ENCODE data around the gene MAGI2.

Gene MAGI2

DNA sequence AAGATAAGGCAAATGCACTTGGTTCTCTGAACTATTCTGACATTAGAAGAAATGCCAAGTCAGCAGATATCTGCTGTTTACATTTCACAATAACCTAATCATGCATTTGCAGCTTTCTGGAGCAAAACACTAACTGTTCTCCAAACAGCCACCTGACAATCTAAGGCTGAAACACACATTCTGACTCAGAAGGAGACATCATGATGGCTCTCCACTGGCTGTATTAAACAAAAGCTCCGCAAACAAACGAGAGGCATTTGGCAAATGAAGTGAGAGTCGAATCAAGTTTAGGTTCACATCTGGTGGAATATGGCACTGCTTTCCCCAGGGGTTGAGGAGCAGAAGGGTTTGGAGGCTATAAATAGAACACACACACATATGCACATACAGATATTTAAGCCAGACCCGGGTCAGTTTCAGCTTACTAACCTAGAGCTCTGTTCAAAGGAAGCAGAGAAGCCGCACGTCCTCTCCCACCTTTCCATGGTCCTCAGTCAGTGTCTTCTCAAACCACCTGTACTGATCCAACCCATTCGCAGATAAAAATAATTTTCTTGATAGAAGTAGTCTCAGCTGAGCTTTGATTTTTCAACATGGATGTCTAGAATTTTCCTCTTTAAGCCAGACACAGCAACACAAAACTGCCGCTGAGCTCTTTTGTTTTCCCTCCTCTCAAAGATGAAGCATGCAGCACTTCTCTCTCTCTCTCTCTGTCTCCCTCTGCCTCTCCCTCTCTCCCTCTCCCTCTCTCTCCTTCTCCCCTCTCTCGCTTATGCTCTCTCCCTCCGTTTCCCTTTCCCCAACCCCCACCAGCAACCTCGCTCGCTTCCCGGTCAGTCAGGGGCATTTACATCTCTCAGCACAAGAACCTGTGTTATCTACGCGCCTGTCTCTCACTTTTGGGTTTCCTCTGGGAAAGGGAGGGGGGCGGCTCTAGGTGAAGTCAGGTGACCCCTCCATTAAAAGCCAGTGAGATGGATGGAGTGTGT, 682.8 kb downstream of the MAGI2 start:
- DNase-seq = peak; percentile 0

DNA sequence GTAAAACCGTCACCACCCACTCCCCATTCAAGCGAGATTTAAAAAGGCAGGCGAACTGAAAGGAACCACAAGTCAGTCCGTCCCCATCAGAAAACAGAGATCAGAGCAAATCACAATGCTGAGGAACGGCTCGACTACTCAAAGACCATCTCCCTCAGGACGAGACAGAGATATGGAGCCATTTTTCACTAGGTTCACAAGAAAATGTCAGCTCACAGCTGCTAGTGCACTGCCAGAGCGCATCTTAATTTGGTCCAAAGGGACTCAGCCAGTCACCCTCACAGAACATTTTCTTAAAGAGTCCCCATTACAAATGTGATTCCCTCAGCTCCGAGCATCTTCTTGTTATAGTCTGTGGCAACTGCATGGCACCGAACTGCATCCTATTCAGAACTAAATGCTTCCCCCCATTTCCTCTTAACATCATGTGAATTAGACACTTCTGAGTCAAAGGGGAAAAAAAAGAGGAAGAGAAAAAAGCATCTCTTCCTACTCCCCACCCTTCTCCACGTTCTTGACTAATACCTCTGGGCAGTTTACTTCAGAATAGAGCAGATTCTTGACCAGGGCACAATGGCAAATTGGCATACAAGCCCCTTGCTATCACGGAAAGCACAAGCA, 683.9 kb downstream of the MAGI2 start:
- peak; percentile 15 for DNase-seq

DNA sequence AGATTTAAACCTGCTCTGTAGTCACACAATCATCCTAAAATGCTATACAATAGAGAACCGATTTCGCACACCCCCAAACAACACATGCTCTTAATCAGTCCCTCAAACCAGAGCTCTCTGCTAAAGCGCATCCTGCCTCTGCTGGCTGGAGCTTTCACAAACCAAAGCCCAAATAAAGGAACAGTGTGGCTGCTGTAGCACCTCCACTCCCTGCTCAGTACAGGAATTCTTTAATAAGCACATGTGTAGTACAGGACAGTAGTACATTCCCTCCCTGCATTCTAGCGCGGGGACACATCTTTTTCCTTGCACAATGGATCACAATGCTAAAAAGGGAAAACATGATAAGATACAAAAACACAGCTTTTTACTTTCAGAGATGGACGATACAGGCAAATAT, 684.6 kb downstream of the MAGI2 start:
- DNase-seq = no peak

DNA sequence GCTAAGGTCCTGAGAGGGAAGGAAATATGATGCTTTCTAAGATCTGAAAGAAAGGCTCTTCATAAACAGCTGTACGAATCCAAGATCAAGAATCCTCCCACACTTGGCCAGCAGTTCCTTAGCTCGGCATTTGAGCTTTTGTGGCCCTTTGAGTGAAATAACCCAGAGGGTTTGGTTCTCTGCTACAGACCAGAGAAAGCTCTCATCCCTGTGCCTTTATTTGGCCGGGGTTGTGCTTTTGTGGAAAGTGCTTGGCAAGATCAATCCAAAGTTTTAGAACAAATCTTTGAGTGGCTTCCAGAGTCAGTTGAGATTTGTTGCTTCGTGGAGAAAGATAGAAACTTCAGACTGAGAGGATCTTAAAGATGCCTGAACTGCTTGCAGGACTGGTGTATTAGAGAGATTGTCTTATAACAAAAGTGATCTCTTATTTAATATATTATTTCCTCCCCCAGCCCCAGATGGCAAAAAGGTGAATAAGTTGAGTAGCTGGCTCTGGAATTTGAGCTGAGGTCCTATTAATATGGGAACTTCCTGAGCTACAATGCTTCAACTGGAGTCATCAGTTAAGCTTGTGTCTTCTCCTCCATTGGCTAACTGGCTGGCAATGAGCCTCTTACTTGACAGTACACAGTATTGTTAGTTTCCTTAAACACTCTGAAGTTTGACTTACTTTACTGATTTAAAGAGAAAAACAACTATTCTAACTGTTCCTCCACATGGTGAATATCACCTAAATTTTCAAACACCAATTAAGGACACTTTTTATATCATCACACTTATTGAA, 687.3 kb downstream of the MAGI2 start:
- no peak for DNase-seq

DNA sequence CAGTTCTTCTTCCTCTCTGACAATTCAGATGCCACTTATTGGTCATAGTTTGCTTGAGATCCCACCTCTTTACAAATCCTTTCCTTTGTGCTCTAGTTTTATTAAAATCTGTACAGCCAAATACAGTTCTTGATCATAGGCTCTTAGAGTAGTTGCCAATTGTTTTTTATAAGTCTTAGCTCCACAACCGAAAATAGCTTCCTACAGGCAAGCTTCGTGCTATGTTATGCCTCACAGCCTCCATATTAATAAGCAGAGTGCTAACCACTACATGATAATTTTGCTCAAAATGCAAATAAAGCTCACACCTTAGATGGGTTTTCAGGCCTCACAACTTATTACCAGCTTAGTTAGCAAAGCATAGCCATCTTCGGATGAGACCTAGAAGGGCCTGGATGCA, 688.9 kb downstream of the MAGI2 start:
- no peak for DNase-seq

DNA sequence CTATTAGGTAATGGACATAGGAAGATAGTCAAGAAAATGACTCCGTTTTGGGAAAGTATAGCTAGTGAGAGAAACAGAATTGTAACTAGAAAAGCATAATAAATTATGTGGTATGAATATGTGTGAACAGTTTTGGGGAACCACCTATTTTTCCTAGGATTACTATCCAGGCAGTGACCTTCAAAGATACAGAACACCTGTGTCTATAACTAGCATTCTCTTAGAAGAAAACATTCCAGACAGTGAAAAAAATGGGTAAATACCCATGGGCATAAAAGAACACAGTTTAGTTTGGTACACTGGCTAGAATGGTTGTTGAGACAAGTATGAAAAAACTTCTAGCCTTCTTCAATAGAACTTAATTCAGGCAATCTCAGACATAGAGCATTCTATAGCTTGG, 690.8 kb downstream of the MAGI2 start:
- DNase-seq = no peak

DNA sequence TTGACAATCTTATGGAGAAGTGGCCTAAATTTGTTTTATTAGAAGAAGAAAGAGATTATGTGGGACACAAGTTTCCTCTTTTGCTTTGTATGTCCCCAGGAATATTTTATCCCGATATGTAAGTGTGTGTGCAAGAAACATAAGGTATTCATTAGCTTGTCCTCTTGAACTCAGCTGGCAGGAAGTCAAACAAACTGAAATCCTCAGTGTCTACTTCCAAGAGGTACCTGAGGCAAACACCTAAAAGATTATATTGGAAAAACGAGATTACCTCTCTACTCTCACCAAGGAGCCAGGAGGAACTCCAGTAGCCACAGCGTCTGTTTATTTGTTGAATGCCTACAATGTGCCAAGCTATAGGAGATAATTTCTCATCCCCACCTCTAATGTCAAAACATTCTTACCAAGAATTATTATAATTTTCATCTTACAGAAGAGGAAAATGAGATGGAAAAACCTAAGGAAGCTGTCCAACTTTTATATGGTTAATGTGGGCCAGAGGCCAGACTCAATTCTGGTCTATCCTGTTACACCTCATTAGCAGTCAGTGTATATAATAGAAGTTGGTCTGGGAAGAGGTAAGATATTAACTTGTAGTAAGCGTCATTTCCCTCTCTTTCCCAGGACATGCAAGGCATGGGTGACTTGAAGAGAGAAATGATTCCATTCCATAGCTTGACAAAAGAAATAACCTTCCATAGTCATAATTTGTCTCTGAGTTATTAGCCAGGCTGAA, 692.7 kb downstream of the MAGI2 start:
- DNase-seq = no peak

DNA sequence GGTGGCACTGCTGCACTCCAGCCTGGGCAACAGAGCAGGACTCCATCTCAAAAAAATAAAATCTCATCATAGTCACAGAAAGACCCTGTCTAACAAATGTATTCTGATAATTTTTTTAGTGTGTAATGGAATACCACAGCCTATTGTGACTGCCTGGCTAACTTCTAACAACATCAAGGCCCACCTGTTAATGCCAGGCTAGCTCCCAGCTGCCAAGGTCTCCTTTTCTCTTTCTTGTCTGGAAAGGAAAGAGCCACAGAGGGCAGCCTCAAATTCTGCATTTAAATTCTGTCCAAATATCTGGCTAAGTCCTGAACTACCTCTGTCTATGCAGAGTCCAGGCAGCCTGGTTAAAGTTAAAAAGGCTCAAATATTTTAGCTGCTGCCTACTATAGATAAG, 700.9 kb downstream of the MAGI2 start:
- no peak for DNase-seq

DNA sequence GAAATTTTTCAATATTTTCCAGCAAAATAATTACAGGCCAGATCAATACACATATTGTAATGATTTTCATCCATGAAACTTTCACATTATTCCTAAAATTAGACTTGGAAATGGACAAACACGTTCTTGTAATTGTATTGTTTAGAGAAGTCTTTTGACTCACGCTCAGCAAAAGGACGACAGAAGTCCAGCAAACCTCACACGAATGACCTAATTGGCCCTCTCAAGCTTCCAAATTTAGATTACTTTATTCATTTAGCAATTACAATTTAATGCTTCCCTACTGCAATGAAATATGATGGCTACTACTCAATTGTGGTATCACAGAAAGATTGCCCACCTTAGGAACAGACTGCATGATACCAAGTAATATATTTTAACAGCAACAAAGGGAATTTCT, 702.2 kb downstream of the MAGI2 start:
- no peak for DNase-seq

DNA sequence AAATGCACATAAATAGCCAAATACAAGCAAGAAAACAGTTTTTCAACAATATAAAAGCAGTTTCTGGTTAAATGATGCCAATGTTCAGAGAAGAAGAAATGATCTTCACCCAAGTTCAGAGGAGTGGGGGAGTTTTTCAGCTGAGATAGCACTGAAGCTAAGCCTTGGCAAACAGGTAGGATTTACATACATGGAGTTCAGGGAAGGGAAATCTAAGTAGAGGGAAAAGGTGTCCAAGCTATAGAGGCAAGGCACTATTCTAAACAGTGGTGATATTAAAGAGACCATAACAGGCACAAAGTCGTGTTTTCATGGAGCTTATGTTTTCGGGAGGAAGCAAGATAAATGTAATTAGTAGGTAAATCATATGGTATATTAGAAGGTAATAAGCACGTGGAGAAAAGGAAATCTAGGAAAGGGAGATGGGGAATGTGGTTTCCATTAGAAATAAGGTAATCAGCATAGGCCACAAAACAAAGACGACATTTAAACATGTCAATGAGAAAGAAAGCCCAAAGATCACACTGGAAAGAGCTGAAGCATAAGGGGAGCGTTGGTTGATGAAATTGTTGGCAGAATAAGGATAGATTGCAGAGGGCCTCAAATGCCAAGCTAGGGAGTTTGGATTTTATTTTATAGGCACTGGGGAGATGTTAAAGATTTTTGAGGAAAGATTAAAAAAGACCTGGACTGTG, 704.3 kb downstream of the MAGI2 start:
- DNase-seq = no peak

DNA sequence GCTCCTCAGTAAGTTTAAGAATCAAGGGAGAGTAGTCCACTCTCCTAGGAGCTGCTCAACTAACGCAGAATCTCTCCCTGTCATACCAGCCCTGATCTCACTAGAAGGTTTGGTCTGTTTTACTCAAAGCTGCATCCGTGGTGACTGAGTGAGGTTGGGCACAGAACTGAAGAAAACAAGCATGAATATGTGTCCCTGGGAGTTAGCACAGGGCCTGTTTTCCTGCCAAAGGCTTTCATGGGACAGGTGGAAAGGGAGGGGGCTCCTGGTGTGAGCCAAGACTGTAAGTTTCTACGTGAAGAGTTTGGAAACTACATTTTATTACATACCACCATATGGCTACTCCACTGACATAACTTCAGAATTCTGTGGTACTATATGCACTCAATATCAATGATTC, 705.9 kb downstream of the MAGI2 start:
- DNase-seq = no peak

DNA sequence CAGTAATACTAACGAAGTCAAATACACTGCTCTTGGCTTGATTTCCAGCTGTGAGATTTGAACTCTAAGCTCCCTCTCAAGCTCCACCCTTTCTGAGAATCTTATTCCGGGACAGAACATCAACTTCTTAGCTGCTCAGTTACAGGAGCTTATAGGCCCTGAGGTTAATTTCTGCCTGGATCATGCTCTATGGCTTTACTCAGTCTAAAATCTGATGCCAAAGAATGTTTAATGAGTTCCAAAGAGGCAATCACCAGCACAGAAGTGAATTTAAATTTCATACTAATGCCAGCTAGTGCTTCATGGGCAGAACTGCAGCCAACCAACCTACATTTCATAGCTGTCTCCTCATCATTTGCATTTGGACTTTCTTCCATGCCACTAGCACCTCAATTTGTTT, 707.2 kb downstream of the MAGI2 start:
- no peak for DNase-seq

DNA sequence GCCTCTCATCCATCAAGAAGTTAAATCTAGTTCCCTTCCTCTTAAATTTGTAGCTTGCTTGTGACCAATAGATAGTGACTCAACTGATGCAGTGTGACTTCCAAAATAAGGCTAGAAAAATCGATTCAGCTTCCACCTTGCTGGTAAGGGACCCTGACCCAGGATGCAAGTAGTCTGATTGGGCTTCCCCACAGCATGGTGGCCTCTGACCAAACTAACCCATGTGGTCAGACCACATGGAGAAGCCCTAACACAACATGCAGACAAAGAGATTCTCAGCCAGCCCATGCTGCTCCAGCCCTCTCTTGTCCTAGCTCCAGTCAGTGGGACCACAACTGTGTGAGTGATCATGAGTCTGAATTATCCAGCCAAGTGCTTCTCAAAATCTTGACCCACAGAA, 710.8 kb downstream of the MAGI2 start:
- no peak for DNase-seq

DNA sequence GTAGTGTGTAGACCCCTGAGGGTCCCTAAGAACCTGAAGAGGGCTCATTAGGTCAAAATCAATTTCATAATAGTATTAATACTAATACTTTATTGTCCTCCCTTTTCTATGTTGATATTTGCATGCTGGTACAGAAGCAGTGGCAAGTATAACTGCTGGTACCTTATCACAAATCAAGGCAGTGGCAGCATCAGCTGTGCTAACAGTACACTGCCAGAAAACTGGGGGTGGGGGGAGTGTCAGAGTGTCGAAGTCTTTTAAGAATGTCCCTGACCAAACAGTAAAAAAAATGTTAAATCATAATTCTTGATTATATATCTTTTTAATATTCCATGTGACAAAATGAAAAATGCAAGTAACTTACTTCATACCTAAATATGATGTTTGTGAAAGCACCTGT, 716.9 kb downstream of the MAGI2 start:
- no peak for DNase-seq

DNA sequence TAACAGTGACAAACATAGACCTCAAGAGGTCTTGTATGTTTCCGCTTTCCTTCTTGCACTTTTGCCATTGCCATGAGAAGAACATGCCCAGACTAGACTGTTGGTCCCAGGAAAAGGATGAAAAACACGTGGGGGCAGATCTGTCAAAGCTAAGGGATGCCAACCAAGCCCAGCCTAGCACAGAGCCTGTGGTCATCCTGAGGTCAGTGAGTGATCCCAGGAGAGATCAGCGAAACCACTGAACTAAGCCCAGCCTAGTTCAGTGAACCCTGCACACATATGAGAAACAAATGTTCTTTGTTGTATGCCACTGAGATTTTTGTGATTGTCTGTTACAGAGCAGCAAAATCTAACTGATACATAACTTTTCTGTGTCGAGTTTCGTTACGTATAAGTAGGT, 718.8 kb downstream of the MAGI2 start:
- DNase-seq = no peak

DNA sequence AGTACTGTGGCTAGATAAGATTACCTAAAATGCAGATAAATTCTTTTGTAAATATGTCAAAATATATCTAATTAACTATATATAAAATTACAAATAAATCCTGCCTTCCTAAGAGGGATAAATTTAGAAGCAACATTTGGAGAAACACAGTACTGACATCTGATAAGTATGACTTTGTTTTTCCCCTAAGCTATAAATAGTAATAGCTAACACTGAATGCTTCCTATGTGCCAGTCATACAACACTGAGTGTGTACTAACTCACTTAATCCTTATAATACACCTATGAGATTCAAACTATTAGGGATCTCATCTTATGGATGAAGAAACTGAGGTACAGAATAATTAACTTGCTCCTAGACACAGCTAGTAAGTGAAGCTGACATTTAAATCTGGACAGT, 733.4 kb downstream of the MAGI2 start:
- DNase-seq = no peak

DNA sequence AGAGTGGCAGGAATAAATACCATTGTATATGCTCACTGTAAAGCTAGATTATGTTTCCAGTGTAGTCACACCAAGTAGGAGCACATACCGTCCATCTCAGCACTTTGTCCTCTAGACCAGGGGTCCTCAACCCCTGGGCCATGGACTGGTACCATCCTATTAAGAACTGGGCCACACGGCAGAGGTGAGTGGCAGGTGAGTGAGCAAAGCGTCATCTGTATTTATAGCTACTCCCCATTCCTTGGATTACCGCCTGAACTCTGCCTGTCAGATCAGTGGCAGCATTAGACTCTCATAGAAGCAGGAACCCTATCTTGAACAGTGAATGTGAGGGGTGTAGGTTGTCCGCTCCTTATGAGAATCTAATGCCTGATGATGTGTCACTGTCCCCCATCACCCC, 735.3 kb downstream of the MAGI2 start:
- DNase-seq = no peak

DNA sequence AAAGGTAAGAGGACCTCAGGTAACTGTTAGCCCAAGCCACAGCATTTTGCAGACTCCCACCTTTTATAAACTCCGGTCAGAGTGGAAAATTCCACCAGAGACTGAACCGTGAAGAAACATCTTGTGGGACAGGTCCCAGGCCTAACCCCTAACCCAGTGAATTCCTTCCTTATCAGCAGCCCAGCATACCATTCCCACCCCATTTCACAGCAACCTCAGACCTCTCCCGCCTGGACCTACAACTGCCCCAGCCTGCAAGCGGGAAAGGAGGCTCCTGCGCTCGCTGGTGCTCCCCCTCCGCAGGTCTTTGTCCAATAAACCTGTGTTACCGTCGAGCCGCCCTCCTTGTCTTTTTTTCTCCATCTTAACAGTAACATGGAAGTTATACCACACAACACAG, 736.6 kb downstream of the MAGI2 start:
- DNase-seq = no peak

DNA sequence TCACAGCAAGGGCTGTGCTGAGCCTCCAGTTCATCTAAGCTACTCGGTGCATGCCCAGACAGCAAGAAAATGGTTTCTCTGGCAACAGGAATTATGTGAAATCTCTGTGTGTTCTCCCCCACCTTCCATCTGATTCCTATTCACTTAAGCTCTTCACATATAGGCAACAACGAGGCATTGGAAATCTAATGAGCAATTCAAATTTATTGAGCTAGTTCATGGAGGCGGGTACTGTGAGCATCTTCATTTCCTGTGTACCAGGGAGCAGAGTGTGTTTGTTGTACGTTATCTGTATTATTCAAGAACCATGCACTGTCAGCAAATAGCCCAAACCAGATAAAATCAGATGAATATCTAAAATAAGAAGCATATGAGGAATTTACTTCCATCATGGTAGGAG, 739.1 kb downstream of the MAGI2 start:
- no peak for DNase-seq

DNA sequence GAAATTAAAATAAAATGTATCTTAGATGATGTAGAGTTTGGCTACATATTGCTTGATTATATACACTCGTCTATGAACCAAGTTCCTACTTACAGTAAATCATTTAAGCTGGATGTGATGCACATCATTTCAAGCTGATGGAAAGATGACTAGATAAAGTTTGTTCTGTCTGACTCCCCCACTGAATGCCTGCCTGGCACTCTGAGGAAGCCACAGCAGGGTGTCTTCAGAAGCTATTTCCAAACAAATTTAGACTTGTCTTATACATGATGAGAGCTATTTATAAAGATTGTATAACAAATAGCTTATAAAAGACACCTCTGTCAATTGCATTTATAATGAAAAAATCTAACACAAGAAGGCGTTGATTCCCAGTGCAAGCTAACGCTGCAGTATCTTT, 741.4 kb downstream of the MAGI2 start:
- DNase-seq = no peak

DNA sequence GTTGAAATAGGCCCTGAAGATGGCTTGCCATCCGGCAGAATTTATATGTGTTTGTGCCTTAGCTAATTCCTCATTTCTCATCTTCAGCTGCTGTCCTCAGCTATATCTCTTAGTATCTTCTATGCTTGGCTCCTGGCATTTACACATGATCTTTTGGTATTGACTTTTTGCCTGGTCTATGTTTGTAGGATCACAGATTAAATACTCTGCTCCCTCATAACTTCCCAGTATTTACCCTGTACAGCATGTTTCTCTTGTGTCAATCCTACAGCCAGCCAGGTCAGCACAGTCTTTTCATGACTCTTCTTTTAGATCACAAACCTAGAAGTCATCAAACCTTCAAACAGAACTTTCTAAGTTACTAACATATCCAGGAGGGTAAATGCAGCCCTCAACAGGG, 743.8 kb downstream of the MAGI2 start:
- DNase-seq = no peak

DNA sequence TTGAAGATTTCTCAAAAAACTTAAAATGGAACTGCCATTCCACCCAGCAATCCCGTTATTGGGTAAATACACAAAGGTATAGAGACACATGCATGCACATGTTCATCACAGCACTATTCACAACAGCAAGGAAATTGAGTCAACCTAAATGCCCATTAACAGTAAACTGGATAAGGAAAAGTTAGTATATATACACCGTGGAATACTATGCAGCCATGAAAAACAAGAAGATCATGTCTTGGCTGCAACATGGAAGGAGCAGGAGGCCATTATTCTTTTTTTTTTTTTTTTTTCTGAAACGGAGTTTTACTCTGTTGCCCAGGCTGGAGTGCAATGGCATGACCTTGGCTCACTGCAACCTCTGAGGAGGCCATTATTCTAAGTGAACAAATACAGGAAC, 749.0 kb downstream of the MAGI2 start:
- DNase-seq = no peak
